Erythroblast (primary cell): ENCODE data around the gene CHD1L.
"Not testable (repeated sequence)": the region's sequence is repeated elsewhere in the genome, so short reads cannot be mapped to it uniquely, and the experiment has no call there.

Source experiments
- DNase-seq, 2 experiments: peaks; one replicate each; lab custom pipeline; 2025; lab: John Stamatoyannopoulos, UW
- GATA1 ChIP-seq: IDR thresholded peaks from 2 replicates; pipeline ENCODE4 v1.6.1; 2011; ENCODE audit warnings: low read depth, mild to moderate bottlenecking, control low read depth, low read length, moderate library complexity
- POLR2A ChIP-seq: IDR thresholded peaks from 2 replicates; pipeline ENCODE4 v1.6.1; 2011; ENCODE audit warnings: mild to moderate bottlenecking, low read length

CHD1L gene

GRCh38 chr1:147266381-147266780 lies 23.9 kb downstream of the CHD1L start:
- no peak for TF ChIP-seq GATA1
- TF ChIP-seq POLR2A, result no peak

GRCh38 chr1:147267711-147268110 lies 25.2 kb downstream of the CHD1L start:
- no peak for DNase-seq
- TF ChIP-seq GATA1, result no peak
- TF ChIP-seq POLR2A, result no peak

More at GRCh38 chr1:147266381-147266780, 23.9 kb downstream of the CHD1L start:
- no peak for DNase-seq

GRCh38 chr1:147270721-147271120 lies 28.2 kb downstream of the CHD1L start:
- no peak for DNase-seq
- TF ChIP-seq POLR2A (no peak), GATA1 (no peak)

- no peak for TF ChIP-seq GATA1
- TF ChIP-seq POLR2A, result no peak
- DNase-seq, result no peak
These were observed 29.6 kb downstream of the CHD1L start for GRCh38 chr1:147272042-147272441.

GRCh38 chr1:147273409-147274336 lies 31.2 kb downstream of the CHD1L start:
- DNase-seq, result peak; percentile 77 to 84
- TF ChIP-seq GATA1, result no peak
- no peak for TF ChIP-seq POLR2A

- DNase-seq, result no peak
- TF ChIP-seq POLR2A (no peak), GATA1 (no peak)
These were observed 39.5 kb downstream of the CHD1L start for GRCh38 chr1:147281950-147282349.

GRCh38 chr1:147283011-147283410 lies 40.5 kb downstream of the CHD1L start:
- DNase-seq, result no peak
- TF ChIP-seq GATA1 (no peak), POLR2A (no peak)

GRCh38 chr1:147287133-147287865 lies 44.8 kb downstream of the CHD1L start:
- no peak for TF ChIP-seq GATA1
- no peak for DNase-seq

- no peak for DNase-seq
- TF ChIP-seq GATA1 (no peak), POLR2A (no peak)
These were observed 49.5 kb downstream of the CHD1L start for GRCh38 chr1:147292012-147292411.

GRCh38 chr1:147292631-147293251 lies 50.3 kb downstream of the CHD1L start:
- TF ChIP-seq GATA1, result no peak
- DNase-seq, result peak in 1 of 2 experiments; percentile 20

GRCh38 chr1:147297438-147297837 lies 55.0 kb downstream of the CHD1L start:
- TF ChIP-seq POLR2A, result no peak
- no peak for TF ChIP-seq GATA1
- no peak for DNase-seq

GRCh38 chr1:147305803-147306202 lies 63.3 kb downstream of the CHD1L start:
- not testable (repeated sequence) for DNase-seq

GRCh38 chr1:147316968-147317367 lies 74.5 kb downstream of the CHD1L start:
- DNase-seq, result no peak
- TF ChIP-seq GATA1, result no peak
- TF ChIP-seq POLR2A, result no peak

- DNase-seq, result not testable (repeated sequence)
These were observed 84.6 kb downstream of the CHD1L start for GRCh38 chr1:147326933-147327687.
